ENCODE measurements around the gene GRIP2.

The GRIP2 gene

DNA sequence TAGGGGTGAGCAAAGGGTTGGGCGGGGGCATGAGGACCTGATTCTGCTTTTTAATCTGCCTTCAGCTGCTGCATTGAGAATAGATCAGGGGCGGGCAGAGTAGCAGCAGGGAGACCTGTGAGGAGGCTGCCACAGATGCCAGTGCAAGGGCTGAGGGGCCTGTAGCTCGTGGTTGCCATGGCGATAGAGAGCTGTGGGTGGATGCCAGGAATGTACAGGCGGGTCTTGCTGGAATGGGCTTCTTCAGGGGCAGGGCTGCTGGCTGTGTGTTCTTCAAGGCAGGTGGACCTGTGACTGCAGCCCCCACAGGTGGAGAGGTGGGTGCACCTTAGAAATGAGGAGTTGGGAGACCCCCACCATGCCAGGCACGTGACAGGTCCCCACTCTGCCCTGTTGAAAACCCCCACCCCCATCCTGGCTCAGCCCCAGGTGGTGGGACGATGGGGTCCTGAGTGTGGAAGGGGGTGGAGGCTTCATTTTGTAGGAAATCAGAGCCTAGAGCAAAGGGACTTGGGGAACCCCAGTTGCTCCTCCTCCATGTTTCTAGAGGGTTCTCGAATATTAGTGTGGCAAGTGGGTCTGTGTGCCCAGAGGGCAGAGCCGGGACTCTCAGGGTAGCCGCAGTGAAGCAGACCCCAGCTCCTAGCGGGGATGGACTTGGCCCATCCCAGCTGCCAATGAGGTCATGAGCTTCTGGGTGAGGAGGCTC is 99.5 kb downstream of the GRIP2 start:
- TF ChIP-seq, protein P1, sequence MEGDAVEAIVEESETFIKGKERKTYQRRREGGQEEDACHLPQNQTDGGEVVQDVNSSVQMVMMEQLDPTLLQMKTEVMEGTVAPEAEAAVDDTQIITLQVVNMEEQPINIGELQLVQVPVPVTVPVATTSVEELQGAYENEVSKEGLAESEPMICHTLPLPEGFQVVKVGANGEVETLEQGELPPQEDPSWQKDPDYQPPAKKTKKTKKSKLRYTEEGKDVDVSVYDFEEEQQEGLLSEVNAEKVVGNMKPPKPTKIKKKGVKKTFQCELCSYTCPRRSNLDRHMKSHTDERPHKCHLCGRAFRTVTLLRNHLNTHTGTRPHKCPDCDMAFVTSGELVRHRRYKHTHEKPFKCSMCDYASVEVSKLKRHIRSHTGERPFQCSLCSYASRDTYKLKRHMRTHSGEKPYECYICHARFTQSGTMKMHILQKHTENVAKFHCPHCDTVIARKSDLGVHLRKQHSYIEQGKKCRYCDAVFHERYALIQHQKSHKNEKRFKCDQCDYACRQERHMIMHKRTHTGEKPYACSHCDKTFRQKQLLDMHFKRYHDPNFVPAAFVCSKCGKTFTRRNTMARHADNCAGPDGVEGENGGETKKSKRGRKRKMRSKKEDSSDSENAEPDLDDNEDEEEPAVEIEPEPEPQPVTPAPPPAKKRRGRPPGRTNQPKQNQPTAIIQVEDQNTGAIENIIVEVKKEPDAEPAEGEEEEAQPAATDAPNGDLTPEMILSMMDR (IDR thresholded peaks at IDR 0.05; ENCODE audit: control insufficient read depth, insufficient read depth, low read depth, low read length, missing control alignments), result no peak
- H3K4me3 ChIP-seq (ENCODE audit: control insufficient read depth, low read depth, low read length), result no peak overlapping the region
- no peak for DNase-seq (ENCODE audit: low read depth)

DNA sequence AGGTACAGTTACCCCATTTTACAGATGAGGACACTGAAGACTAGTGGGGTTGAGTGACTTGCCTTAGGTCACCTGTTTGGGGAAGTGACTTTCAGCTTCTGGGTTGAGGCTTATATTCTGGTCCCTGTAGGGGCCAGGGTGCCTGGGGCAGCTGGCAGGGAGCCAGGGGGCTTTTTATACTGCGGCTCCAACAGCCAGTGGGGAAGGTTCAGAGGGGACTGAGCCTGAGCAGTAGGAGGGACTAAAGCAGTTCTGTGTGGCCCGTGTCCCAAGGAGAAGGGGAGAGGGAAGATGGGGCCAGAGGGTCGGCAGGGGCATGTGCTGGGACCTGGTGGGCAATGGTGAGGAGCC is 100.0 kb downstream of the GRIP2 start:
- no peak overlapping the region for H3K4me3 ChIP-seq (ENCODE audit: control insufficient read depth, low read depth, low read length)
- DNase-seq (ENCODE audit: low read depth), result no peak
- TF ChIP-seq, protein P1 (IDR thresholded peaks at IDR 0.05; ENCODE audit: control insufficient read depth, insufficient read depth, low read depth, low read length, missing control alignments), result no peak

DNA sequence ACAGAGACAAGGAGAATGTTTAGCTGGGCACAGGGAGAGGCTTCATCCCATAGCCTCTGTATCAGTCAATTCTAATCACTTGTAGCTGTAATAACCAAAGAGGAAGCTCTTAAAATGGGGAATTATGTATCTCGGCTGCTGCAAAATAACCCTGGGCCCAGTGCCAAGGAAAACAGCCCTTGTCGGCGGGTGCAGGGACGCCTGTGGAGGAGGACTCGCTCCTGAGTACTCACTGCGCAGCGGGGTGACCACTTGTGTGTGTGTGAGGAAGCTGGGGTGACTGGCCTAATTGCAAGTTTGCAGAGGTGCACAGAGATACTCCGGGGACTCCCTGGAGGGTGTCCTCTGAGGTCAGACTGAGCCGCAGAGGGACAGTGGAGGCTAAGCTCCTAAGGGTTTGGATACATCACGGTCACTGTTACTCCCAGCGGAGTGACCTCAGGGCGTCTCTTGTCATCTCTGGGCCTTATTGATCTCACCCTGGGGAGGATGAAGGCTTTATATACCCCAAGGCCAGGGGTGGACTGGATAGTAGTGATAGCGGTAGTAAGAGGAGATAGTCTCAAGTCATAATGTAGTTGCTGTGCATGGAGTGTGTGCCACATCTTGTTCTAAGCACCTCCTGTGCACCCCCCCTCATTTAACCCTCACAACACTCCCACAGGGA is 100.5 kb downstream of the GRIP2 start:
- TF ChIP-seq, protein P1 (IDR thresholded peaks at IDR 0.05; ENCODE audit: control insufficient read depth, insufficient read depth, low read depth, low read length, missing control alignments), result no peak
- no peak for DNase-seq (ENCODE audit: low read depth)
- no peak overlapping the region for H3K4me3 ChIP-seq (ENCODE audit: control insufficient read depth, low read depth, low read length)

Measured in AG09309 (cell line).